GM19240 (cell line): Measurements from ENCODE around the gene GSTM4.
"Not testable (repeated sequence)": the region's sequence is repeated elsewhere in the genome, so short reads cannot be mapped to it uniquely, and the experiment has no call there.

Source experiments
- DNase-seq: peaks from one replicate; pipeline ENCODE4 v3.0.0; 2011; ENCODE audit warnings: low spot score; ENCODE audit not compliant: insufficient read length

GSTM4 gene

GRCh38 chr1:109664671-109665070 lies 8.8 kb downstream of the GSTM4 start:
- no peak for DNase-seq

DNA sequence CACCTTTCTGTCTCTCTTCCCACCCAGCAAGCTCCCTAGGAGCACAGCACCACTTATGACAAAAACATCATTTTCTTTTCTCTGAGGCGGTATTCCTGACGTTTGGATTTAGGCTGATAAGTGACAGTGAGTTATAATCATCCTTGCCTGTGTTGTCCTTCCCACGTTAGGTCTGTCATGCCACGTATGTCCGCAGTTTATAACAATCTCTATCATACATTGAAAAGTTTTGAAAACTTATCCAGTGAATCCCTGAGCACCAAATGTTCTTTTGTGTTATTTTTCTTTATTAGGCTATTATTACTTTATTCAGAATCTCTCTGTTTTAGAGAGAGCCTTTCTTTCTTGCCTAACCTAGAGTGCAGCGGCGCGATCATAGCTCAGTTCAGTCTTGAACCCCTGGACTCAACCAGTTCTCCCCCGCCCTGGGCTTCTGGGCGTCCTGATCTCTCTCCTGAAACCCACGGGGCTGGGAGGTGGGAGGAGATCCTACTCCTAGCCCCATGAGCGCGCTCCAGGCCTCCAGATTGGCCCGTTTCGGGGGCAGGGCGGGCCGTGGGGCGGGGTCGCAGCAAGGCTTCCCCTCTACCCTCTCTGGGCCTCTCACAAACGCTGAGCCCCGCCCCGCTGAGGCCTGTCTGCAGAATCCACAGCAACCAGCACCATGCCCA lies 11.7 kb downstream of the GSTM4 start, which contains the start of gene GSTM2:
Gene GSTM2, plus strand, starts transcription at position 606 of the 671 bp plus-strand sequence. Its CDS starts 59 bp downstream, at position 665.
- peak; percentile 51 for DNase-seq

GRCh38 chr1:109668123-109668775 lies 12.3 kb downstream of the GSTM4 start:
- DNase-seq, result no peak

DNA sequence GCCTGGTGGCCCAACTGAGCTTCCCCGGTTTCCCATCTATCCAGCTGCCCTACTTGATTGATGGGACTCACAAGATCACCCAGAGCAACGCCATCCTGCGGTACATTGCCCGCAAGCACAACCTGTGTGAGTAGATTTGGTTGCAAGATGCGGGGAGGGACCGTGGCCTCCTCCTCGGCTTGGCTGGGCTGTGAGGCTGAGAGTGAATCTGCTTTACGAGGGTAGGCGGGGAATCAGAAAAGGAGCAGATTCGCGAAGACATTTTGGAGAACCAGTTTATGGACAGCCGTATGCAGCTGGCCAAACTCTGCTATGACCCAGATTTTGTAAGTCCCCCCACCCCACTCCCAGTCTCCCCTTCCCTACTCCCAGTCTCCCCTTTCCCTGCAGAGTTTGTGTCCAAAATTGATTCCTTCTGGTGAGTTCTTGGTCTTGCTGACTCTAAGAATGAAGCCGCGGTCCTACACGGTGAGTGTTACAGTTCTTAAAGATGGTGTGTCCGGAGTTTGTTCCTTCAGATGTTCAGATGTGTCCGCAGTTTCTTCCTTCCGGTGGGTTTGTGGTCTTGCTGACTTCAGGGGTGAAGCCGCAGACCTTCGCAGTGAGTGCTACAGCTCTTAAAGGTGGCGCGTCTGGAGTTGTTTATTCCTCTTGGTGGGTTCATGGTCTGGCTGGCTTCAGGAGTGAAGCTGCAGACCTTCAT lies 13.5 kb downstream of the GSTM4 start:
- DNase-seq, result no peak

DNA sequence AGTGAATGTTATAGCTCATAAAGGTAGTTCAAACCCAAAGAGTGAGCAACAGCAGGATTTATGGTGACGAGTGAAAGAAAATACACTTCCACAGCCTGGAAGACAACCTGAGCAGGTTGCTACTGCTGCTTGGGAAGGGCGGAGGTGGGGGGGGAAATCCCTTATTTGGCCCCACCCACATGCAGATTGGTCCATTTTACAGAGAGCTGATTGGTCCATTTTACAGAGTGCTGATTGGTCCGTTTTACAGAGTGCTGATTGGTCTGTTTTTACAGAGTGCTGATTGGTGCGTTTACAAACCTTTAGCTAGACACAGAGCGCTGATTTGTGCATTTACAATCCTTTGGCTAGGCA lies 14.0 kb downstream of the GSTM4 start:
- not testable (repeated sequence) for DNase-seq

GRCh38 chr1:109671067-109671466 lies 15.2 kb downstream of the GSTM4 start:
- DNase-seq, result no peak

- not testable (repeated sequence) for DNase-seq
Observed at GRCh38 chr1:109673861-109674260, 18.0 kb downstream of the GSTM4 start.

DNA sequence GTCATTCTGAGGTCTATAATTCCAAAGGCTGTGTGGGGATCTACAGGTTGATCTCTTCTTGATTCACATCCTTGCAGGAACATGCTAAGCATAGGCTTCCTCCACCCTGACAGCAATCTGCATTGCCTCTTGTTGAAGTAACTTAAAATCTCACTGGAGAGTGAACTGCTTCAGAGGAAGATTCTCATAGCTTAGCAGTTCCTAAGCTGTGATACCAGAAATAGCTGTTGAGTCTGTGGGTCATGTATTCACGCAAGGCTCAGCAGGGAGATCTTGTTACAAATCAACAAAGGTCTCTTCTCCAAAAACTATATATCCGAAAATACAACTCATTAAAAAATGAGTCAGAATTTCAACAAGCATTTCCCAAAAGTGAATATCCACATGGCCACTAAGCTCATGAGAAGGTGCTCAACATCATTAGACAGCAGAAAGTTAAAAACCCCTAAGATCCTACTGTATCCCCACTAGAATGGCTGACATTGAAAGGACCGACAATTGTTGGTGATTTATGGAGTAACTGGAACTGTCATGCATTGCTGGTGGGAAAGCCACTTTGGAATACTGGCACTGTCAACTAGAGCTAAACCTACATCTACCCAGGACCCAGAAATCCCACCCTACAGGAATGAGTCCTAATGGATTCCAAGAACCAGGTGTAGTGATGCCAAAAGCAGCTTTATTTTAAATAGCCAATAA lies 20.9 kb downstream of the GSTM4 start:
- not testable (repeated sequence) for DNase-seq

DNA sequence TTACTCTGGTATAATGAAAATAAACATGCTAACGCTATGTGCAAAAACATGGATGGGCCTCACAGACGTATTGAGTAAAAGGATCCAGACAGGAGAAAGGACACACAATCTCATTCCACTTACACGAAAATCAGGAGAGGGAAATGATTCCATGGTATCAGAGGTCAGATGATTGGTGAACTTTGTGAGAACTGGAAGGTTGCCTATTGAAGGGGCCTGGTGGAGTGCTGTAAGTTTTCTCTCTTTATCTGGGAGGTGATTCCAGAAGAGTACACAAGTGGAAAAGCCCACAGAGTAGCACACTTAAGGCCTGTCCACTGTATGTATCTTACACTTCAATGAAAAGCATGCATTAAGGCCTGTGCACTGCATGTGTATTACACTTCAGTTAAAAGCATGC lies 21.6 kb downstream of the GSTM4 start:
- no peak for DNase-seq

GRCh38 chr1:109678637-109679036 lies 22.7 kb downstream of the GSTM4 start:
- not testable (repeated sequence) for DNase-seq

DNA sequence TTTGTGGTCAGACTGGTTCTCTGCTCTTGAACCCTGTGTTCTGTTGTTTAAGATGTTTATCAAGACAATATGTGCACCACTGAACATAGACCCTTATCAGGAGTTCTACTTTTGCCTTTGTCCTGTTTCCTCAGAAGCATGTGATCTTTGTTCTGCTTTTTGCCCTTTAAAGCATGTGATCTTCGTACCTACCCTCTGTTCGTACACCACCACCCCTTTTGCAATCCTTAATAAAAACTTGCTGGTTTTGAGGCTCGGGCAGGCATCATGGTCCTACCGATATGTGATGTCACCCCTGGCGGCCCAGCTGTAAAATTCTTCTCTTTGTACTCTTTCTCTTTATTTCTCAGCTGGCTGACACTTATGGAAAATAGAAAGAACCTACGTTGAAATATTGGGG lies 28.9 kb downstream of the GSTM4 start:
- DNase-seq, result not testable (repeated sequence)

DNA sequence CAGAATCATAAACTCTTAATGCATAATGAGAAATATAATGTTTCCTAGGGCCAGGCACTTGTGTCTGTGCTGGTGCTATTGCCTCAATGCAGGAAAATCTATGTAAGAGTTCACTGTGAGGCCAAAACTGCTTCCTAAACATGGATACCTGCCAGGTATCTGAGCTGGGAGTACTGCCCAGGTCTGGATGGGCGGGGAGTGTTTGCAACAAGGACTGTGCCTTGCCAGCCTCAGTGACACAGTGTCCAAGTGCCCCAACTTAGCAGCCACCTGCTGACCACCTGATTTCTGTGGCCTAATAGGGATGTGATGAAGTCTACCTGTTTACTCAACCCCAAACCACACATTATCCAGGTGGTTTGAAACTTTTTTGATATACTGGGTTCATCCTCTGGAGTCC lies 29.5 kb downstream of the GSTM4 start:
- not testable (repeated sequence) for DNase-seq

- not testable (repeated sequence) for DNase-seq
Observed at GRCh38 chr1:109685890-109686289, 30.0 kb downstream of the GSTM4 start.

- DNase-seq, result not testable (repeated sequence)
Observed at GRCh38 chr1:109687109-109687508, 31.2 kb downstream of the GSTM4 start.

- peak; percentile 80 for DNase-seq
Observed at GRCh38 chr1:109687641-109688499, 32.0 kb downstream of the GSTM4 start, which contains the start of gene GSTM1. TSS of gene GSTM1 (plus strand) at chr1:109687817. CDS start at chr1:109687874, 57 bp downstream.

DNA sequence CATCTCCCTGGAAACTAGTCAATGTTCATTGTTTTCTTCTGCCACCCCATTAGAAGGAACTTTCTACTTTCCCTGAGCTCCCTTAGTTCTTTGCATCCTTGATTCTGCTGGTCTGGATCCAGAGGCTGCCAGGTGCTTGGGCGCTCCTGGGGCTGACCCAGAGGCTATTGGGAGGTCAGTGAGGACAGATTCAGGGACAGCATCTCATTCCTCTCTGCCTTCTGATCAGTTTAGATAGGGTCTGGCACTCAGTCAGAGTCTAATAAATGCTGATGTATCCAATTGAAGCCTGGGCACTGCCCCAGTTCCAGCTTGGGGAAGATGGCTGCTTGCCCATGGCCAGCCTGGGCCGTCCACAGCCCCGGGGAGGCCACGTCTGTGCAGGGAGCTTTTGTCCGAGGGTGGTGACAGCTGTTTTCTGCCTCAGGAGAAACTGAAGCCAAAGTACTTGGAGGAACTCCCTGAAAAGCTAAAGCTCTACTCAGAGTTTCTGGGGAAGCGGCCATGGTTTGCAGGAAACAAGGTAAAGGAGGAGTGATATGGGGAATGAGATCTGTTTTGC lies 34.0 kb downstream of the GSTM4 start:
- DNase-seq, result no peak

DNA sequence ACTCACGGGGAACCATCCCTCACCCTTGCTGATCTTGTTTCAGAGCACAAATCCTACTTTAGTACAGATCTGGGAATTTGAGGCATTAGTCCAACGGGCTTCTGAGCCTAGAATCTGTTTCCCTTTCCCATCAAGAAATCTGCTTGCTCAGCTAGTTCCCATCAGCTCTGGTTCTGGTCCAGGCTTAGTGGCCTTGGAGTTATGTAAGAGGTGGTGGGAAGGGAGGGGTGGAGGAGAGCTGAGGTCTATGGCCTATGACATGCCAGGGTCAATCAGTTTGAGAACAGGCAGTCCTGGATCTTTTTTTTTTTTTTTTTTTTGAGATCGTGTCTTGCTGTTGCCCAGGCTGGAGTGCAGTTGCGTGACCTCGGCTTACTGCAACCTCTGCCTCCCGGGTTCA lies 35.9 kb downstream of the GSTM4 start:
- no peak for DNase-seq

GRCh38 chr1:109694400-109694799 lies 38.5 kb downstream of the GSTM4 start:
- DNase-seq, result not testable (repeated sequence)

GRCh38 chr1:109695138-109695537 lies 39.2 kb downstream of the GSTM4 start:
- DNase-seq, result not testable (repeated sequence)

DNA sequence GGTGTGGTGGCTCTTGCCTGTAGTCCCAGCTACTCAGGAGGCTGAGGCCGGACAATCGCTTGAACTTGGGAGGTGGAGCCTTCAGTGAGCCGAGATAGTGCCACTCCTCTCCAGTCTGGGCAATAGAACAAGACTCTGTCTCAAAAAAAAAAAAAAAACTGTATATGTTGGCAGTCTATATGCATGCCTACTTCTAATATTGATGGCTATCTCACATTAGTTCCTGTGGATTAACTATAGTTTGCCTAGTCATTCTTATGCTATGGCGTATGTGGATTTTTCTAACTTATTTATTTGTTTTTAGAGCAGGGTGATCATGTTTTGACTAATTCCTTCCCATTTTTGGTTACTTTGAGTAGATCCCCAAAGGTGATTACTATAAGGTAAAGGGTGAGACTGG lies 41.2 kb downstream of the GSTM4 start:
- no peak for DNase-seq
